Activated naive CD4-positive, alpha-beta T cell (primary cell): Measurements from ENCODE around the gene SPTBN5.

Experiments
- DNase-seq, 4 experiments: peaks; one replicate each; lab custom pipeline; 2025; lab: John Stamatoyannopoulos, UW

The SPTBN5 gene

DNA sequence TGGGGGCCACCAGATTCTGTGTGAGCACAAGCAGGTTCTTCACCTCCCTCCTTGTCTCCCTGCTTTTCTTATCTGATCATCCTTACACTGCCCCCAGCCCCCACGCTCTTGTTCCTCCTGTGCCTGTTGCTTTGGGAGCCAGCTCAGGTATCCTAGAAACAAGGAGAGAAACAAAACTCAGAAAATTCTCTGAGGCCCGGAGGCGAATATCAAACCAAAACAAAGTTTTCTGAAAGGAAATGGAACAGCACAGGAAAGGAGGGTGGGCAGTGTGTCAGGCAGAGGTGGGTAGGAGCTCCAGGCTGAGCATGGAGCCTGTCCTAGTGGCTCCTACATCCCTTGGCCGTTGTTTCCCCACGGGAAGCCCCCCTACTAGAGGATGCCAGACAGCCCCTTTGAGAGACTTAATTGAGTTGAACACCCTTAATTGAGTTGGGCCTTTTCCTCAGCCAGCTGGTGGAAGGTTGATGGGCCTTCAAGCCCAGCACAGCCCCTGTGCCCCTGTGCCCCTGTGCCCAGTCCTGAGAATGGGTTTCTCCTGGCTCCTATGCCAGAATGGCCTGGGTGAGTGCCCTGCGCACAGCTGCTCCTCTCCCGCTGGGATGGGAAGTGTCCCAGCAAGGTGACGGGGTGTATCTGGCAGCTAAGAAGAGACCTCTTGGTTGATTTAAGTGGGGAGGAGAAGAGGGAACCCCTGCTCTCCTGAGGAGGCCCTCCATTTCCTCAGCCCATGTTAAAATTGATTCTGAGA is 88.8 kb downstream of the SPTBN5 start:
- DNase-seq = no peak

DNA sequence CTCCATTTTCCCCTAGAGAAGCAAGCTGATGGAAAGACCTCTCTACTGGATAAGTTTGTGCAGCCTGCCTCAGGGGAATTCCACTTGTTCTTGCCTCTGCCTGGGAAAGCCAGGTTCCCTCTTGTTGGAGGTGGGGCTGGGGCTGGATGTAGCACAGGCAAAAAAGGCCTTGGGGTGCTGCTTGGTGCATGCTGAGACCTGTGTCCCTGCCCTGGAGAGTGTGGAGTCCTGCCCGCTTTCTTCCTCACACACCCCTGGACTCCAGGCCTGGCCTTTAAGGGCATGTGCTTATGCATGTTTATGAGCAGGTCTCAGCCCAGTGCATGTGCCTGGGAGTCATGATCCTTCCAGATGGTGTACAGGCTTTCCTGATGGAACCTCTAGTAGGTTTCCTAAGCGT is 89.5 kb downstream of the SPTBN5 start:
- DNase-seq = no peak

DNA sequence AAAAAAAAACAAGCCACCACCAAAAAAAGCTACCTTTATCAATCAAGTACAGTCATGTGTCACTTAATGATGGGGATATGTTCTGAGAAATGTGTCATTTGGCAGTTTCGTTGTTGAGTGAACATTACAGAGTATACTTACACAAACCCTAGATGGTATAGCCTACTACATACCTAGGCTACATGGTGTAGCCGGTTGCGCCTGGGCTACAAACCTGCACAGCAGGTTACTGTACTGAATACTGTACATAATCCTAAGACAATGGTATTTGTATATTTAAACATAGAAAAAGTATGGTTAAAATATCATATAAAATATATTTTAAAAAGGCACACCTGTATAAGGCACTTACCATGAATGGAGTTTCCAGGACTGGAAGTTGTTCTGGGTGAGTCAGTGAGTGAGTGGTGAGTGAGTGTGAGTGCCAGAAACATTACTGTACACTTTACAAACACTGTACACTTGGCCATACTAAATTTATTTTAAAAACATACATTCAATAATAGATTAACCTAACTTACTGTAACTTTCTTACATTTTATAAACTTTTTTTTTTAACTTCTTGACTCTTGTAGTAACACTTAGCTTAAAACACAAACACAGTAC is 91.9 kb downstream of the SPTBN5 start:
- no peak for DNase-seq

DNA sequence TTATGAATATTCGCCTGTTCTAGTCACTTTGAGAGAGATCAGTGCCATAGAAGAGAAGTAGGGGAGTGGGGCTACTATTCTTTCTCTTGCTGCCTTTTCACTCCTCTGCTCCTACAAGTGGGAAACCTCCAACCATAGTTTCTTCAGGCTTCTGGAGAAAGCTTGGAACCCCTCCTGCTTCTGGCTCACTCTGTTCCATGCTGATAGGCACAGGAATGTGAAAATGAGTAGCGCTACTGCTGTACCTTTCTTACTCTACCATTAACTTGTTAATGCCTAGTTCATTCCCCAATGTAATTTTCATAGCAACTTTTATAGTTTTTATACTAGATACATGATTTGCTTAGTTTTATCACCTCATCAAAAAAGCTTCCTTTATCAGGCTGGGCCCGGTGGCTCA is 92.7 kb downstream of the SPTBN5 start:
- DNase-seq = no peak

DNA sequence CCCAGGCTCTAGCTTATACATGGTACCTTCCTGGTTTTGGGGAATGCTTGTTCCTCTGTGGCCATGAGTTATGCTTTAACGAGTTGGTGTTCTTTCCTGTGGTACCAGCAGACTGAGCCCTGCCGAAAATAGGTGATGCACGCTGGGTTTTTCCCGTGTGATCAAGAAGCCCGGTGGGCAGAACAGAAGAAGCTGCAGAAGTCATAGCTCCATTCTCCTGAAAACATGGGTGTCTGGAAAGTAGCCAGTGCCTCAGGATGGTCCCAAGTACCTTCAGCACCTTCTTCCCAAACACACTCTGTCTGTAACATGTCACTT is 94.4 kb downstream of the SPTBN5 start:
- no peak for DNase-seq

DNA sequence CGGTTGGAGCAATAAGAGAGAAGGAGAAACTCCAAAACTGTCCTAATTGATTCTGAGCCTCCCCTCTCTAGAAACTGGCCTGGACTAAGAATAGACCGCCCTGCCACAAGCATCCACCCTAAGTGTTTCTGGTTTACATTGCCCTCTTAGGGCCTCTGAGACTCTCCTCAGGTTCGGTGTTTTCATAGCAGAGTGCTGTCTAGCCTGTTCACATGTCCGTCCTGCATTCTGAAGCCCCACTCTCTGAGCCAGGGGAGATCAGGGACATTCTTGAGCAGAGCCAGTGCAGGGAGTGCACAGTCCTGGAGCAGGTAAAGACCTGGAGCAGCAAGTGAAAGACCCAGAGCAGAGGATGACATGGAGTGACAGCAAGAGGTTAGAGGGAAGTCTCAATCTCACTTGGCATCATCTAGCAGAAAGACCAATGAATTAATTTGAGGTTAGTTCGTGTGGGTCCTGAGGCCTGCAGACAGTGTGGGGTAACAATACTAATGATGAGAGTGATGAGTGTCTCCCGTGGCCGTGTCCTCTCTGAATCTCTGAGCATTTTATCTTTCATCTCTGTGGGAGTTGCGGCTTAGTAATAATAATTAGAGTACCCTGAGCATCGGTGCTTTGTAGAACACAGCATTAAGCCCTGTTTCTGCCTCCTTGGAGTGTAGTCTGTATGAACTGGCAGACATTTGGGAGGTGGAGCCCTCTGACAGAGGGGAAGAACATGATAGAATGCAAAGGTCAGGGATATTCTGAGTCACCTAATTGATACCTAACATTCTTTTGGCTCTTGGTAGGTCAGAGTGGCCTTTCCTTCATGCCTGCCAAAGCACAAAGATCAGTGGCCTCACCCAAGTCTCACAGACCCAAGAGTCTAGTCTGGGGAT is 95.0 kb downstream of the SPTBN5 start:
- no peak for DNase-seq
